ENCODE results near the gene TMEM119. TPM values are rescaled to one million over a fixed set of nuclear protein-coding genes. Genes with fewer than 3 reads are reported as not detected.
"Not testable (repeated sequence)": the region's sequence is repeated elsewhere in the genome, so short reads cannot be mapped to it uniquely, and the experiment has no call there.

The TMEM119 gene
- total RNA-seq, 1 experiment from 2014 or later, result 311 TPM

DNA sequence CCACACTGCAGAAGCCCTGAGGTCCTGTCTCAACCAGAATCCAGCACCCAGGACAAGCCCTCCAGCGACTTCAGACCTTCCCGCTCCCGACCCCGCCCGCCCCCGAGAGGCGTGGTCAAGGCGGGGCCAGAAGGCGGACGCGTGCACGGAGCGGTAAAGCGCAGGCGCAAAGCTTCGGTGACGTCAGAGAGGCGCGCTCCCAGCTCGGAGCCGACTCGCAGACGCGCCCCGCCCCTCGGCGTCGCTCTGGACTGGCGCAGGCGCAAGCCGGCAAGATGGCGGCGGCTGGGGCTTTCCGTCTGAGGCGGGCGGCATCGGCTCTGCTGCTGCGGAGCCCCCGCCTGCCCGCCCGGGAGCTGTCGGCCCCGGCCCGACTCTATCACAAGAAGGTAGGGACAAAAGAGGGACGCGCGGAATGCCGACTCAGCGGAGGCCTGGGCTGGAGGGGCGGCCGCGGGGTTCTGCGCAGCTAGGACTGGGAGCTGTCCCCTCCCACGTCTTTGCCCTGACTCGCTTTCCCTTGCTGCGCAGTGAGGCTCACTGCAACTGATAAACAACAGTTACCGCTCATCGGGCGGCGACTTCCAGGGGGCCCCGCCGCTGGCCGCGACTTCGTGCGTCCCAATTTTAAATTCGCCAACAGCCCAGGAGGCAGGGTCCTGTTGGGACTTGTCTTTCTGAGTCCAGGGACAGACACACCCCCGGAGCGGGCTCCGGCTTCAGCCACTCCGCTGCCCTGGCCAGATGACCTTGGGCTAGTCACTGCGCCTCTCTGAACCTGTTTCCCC lies 35.3 kb downstream of the TMEM119 start, which contains the start of gene ISCU:
Gene ISCU (plus strand): TSS at position 249 of the 788 bp plus-strand sequence. CDS start 27 bp downstream, at position 276.
- H3K27me3 ChIP-seq (replicated peaks), result no peaks in the 10 kb centered on the region
- H3K9me3 ChIP-seq (replicated peaks), result no peaks in the 10 kb centered on the region
- peaks cover 22% of the 10 kb centered on the region for H3K4me1 ChIP-seq (replicated peaks)
- H3K36me3 ChIP-seq, result peaks cover 41% of the 10 kb centered on the region
- H3K27ac ChIP-seq, result peak within 1 kb of the TSS; percentile 98
- peak within 1 kb of the TSS; percentile 75 for H3K4me3 ChIP-seq
- DNase-seq (ENCODE audit: low read depth in 1 of 2, low spot score in 2 of 2), result peak; percentile 96 to 97

DNA sequence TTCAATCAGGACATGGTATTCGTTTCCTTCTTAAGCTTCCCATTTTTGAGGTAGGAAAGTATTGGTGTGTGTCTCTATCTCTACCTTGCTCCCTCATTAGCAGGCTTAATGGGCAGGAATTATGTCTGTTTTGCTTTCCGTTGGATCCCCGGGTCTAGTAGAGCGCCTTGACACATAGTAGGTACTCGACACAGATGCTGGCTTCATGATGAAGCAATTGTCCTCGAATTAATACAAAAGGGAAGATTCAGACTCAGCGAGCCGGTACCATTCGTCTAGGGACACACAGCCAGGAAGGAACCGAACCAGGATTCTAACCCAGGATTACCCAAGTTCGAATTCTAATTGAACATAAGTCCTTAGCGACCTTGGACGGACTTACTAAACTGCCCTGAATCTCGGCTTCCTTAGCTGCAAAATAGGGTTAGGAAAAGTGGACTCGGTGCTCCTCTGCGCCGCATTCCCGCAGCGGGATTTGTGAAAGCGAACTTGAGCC lies 36.0 kb downstream of the TMEM119 start:
- H3K27me3 ChIP-seq (replicated peaks), result no peaks in the 10 kb centered on the region

DNA sequence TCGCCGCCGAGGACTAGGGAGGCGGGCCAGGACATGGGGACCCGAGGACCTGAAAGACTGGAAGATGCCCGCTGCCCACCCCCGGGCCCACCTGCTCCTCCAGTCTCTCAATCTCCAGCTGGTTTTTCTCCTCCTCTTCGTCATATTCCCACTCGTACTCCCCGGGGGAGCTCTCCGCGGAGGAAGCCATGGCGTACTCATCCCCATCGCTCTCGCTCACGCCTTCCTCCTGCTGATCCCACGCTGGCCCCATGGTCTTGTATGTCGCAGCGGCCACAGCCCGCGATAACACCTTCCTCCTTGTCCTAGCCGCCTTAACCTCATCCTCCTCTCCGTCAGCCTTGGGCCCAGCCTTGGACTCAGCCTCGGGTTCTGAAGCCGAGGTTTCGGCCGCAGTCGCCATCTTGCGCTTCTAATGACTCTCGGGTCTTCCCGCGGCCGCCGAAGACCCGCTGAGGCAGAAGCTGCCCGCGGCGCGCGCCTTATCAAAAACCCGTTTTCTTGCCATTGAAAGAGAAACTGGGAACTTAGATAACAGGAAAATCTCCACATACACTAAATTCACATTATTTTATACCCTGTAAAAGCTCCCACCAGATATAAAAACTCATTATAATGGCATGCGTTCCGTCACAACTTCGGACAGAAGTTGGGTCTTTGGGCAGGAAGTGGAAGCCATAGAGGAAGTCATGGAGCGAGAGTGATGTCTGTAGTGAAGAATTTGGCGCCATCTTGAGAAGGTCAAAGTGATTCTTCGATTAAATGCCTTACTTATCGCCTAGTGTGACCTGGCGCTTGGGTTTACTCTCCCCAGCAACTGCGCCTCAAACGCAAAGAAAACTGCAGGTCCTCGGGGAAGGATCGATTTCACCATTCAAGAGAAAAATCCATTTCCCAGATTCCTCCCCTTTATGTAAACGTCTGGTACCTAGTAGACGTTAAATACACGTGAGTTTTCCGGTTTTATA lies 36.8 kb downstream of the TMEM119 start, which contains the start of gene SART3:
Gene SART3 (minus strand): TSS at position 422 of the 968 bp plus-strand sequence. CDS start 19 bp downstream, at position 403.
- Histone ChIP-seq H3K4me3 (peak within 1 kb of the TSS; percentile 75), H3K36me3 (peaks cover 34% of the 10 kb centered on the region), H3K27me3 (replicated peaks) (no peaks in the 10 kb centered on the region), H3K4me1 (replicated peaks) (peaks cover 21% of the 10 kb centered on the region), H3K9me3 (replicated peaks) (no peaks in the 10 kb centered on the region), H3K27ac (peak within 1 kb of the TSS; percentile 98)
- peak; percentile 71 to 97 for DNase-seq (ENCODE audit: low read depth in 1 of 2, low spot score in 2 of 2)

More for the DNA sequence above, 36.0 kb downstream of the TMEM119 start:
- H3K36me3 ChIP-seq, result peaks cover 38% of the 10 kb centered on the region
- peak in 1 of 2 experiments; percentile 25 for DNase-seq (ENCODE audit: low read depth in 1 of 2, low spot score in 2 of 2)
- H3K4me1 ChIP-seq (replicated peaks), result peaks cover 22% of the 10 kb centered on the region
- no peaks in the 10 kb centered on the region for H3K9me3 ChIP-seq (replicated peaks)
- H3K27ac ChIP-seq, result peak overlapping the region; percentile 98
- peak overlapping the region; percentile 75 for H3K4me3 ChIP-seq

DNA sequence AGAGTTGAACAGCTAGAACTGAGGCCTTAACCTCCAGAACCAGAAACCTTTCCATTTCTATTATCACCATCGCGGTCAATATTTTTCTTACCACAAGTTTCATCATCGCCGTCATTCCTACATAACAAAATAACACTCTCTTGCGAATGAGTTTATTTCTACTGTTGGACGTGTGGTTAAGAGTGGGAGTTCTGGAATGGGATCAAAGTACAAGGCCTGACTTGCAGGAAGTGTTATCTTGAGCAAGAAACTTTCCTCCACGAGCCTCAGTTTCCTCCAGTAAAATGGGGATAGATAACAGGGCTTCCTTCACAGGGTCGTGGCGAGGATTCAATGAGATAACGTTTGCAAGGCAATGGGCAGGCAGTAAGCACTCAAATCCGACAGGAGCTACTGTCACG lies 37.6 kb downstream of the TMEM119 start:
- H3K36me3 ChIP-seq, result peaks cover 33% of the 10 kb centered on the region
- H3K9me3 ChIP-seq (replicated peaks), result no peaks in the 10 kb centered on the region
- H3K4me3 ChIP-seq, result peak overlapping the region; percentile 75
- H3K27me3 ChIP-seq (replicated peaks), result no peaks in the 10 kb centered on the region
- peak overlapping the region; percentile 98 for H3K27ac ChIP-seq
- DNase-seq (ENCODE audit: low read depth in 1 of 2, low spot score in 2 of 2), result no peak
- H3K4me1 ChIP-seq (replicated peaks), result peaks cover 16% of the 10 kb centered on the region

DNA sequence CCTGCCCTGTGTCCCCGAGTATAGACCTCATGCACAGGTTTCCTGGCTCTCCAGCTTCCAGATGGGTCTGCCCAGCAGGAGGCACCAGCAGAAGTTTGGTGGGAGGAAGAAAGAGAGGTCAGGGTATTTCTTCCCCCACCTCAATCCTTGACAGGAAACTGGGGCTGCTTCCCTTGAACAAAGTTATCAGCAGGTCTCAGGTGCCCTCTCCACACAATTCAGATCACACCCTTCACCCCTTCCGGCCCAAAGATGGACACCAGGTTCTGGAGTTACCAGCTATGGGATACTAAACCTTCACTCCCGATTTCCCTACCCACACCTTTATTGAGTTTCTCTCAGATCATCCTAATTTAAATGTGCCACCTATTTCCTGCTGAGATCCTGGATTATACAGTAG lies 38.1 kb downstream of the TMEM119 start:
- no peak for DNase-seq (ENCODE audit: low read depth in 1 of 2, low spot score in 2 of 2)
- Histone ChIP-seq H3K27me3 (replicated peaks) (no peaks in the 10 kb centered on the region), H3K4me1 (replicated peaks) (peaks cover 16% of the 10 kb centered on the region), H3K27ac (peak overlapping the region; percentile 98), H3K4me3 (peak overlapping the region; percentile 75), H3K36me3 (peaks cover 28% of the 10 kb centered on the region), H3K9me3 (replicated peaks) (no peaks in the 10 kb centered on the region)

DNA sequence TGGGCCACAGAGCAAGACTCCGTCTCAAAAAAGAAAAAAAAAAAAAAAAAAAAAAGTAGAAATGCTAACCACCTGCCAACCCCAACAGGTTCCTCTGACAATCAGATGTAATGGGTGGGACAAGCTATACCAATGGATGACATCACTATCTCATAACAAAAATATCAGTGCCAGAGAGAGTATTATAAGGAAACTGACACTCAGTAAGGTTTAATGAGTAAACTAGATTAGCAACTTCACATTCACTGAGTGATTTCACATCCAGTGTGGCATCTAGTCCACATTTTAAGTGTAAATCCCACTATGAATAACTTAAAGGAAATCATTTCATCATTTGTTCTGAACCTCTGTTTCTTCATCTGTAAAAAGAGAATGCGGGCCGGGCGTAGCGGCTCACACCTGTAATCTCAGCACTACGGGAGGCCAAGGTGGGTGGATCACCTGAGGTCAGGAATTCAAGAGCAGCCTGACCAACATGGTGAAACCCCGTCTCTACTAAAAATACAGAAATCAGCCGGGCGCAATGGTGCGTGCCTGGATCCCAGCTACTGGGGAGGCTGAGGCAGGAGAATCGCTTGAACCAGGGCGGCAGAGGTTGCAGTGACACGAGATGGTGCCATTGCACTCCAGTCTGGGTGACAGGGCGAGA lies 38.8 kb downstream of the TMEM119 start:
- H3K4me3 ChIP-seq, result no peak overlapping the region
- no peaks in the 10 kb centered on the region for H3K9me3 ChIP-seq (replicated peaks)
- no peak overlapping the region for H3K27ac ChIP-seq
- H3K36me3 ChIP-seq, result peaks cover 21% of the 10 kb centered on the region
- H3K27me3 ChIP-seq (replicated peaks), result no peaks in the 10 kb centered on the region
- H3K4me1 ChIP-seq (replicated peaks), result peaks cover 16% of the 10 kb centered on the region
- DNase-seq (ENCODE audit: low read depth in 1 of 2, low spot score in 2 of 2), result no peak

DNA sequence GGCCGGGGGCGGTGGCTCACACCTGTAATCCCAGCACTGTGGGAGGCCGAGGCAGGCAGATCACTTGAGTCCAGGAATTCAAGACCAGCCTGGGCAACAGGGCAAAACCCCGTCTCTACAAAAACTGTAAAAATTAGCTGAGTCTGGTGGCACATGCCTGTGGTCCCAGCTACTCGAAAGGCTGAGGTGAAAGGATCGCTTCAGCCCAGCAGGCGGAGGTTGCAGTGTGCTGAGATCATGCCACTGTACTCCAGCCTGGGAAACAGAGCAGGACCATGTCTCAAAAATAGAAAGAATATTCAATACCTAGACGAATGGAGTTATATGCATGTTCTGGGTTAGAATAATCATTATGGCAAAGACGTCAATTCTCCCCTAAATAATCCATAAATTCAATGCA lies 42.5 kb downstream of the TMEM119 start:
- H3K27me3 ChIP-seq (replicated peaks); DNase-seq (ENCODE audit: low read depth in 1 of 2, low spot score in 2 of 2); H3K9me3 ChIP-seq (replicated peaks); H3K4me1 ChIP-seq (replicated peaks); H3K4me3 ChIP-seq; H3K27ac ChIP-seq: not testable (repeated sequence)
- H3K36me3 ChIP-seq, result peaks cover 14% of the 10 kb centered on the region

DNA sequence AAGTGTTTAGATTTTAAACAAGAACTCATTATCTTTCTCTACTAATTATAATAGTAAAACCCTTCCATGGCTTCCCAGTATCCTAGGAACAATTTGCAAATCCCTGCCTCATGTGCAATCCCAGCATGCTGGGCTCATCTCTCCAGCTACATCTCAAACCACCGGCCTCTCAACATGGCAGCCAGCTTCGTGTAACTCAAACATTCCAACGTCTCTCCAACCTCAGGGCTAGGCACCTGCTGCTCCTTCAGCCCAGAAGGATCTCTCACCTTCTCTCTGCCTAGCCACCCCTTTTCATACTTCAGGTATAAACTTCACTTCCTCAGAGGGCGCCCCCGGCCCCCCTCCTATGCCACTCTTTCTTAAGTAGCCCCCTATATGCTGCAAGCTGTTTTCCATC lies 44.1 kb downstream of the TMEM119 start:
- H3K4me1 ChIP-seq (replicated peaks), result 0 out of 2 replicates have a peak, but pooled peaks cover 4% of the 10 kb centered on the region
- peaks cover 15% of the 10 kb centered on the region for H3K36me3 ChIP-seq
- no peaks in the 10 kb centered on the region for H3K27me3 ChIP-seq (replicated peaks)
- no peak overlapping the region for H3K27ac ChIP-seq
- no peak overlapping the region for H3K4me3 ChIP-seq
- DNase-seq (ENCODE audit: low read depth in 1 of 2, low spot score in 2 of 2), result no peak
- no peaks in the 10 kb centered on the region for H3K9me3 ChIP-seq (replicated peaks)

DNA sequence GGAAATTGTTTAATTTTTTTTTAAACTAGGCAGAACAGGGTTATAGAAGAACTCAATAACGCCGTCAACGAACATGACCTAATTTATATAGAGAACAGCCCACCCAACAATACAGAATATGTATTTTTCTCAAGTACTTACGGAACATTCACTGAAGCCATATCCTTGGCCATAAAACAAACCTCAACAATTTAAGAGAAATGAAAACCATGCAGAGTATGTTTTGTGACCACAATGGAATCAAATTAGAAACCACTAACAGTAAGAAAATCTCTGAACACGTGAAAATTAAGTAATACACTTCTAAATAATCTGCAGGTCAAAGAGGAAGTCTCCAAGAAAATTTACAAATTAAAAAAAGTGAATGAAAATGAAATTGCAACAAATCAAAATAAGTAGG lies 46.3 kb downstream of the TMEM119 start:
- Histone ChIP-seq H3K4me3 (no peak overlapping the region), H3K9me3 (replicated peaks) (no peaks in the 10 kb centered on the region), H3K36me3 (peaks cover 31% of the 10 kb centered on the region), H3K4me1 (replicated peaks) (0 out of 2 replicates have a peak, but pooled peaks cover 4% of the 10 kb centered on the region), H3K27me3 (replicated peaks) (no peaks in the 10 kb centered on the region), H3K27ac (no peak overlapping the region)
- DNase-seq (ENCODE audit: low read depth in 1 of 2, low spot score in 2 of 2), result peak in 1 of 2 experiments; percentile 9

DNA sequence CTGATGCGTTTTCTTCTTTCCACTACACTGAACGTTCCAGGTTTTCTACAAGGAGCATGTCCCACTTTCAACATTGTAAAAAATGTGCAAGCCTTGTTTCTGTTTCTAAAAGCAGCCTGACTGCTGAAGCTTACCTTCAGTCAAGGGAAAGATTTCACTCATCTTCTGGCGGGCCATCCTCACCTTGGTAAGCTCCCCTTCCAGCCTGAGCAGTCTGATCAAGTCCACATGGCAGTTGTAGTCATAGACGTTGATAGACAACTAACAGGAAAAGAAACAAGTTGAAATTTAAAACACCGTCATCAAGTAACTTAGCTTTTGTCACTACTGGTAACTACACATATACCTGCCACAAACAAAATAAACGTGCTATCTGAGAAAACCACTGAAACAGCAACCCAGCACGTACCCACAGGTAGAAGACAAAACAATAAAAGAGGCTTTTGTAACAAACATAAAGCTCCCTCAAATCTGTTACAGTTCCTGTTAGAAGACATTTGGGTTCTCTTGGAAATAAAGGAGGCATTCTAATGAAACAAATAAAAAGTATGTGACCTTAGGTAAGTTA lies 48.8 kb downstream of the TMEM119 start:
- Histone ChIP-seq H3K9me3 (replicated peaks) (no peaks in the 10 kb centered on the region), H3K4me3 (no peak overlapping the region), H3K27ac (no peak overlapping the region), H3K36me3 (peaks cover 40% of the 10 kb centered on the region), H3K27me3 (replicated peaks) (no peaks in the 10 kb centered on the region), H3K4me1 (replicated peaks) (0 out of 2 replicates have a peak, but pooled peaks cover 4% of the 10 kb centered on the region)
- no peak for DNase-seq (ENCODE audit: low read depth in 1 of 2, low spot score in 2 of 2)

DNA sequence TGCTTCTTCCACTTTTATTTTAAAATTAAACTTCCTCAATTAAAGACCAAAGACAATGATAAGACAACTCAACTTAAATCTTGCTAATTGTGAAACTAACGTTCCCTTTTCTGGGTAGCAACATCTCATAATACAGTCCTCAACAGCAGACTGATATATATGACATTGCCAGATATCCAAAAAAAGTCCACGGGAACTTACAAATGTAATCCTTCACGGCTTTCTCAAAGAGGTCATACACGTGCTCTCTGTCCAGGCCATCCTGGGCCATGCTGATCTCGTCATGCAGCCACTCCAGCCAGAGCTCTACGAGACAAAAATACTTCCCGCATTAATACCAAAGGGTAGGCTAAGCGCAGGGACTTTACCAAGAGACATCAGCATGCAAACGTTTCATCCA lies 50.2 kb downstream of the TMEM119 start:
- no peak overlapping the region for H3K4me3 ChIP-seq
- H3K4me1 ChIP-seq (replicated peaks), result 0 out of 2 replicates have a peak, but pooled peaks cover 4% of the 10 kb centered on the region
- H3K9me3 ChIP-seq (replicated peaks), result no peaks in the 10 kb centered on the region
- H3K36me3 ChIP-seq, result peaks cover 53% of the 10 kb centered on the region
- no peak overlapping the region for H3K27ac ChIP-seq
- no peak for DNase-seq (ENCODE audit: low read depth in 1 of 2, low spot score in 2 of 2)
- no peaks in the 10 kb centered on the region for H3K27me3 ChIP-seq (replicated peaks)

DNA sequence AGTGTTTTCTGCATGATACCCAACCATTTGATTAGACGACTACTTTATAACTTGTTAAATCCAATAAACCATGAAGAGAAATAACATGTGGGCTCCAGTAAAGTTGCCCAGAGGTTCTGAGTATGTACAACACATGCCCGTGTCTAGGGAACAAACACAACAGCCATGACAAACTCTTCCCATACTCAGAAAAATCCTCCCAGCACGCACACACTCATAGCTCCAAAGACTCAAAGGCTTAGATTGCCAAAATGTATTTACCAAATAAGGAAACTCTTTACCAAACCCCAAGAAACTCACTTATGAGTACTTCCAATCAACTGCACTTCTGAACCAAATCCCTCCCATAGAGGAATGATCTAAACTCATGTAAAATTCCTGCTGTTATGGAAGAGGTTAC lies 54.2 kb downstream of the TMEM119 start:
- H3K27me3 ChIP-seq (replicated peaks), result no peaks in the 10 kb centered on the region
- H3K4me3 ChIP-seq, result no peak overlapping the region
- H3K9me3 ChIP-seq (replicated peaks), result no peaks in the 10 kb centered on the region
- H3K27ac ChIP-seq, result no peak overlapping the region
- no peaks in the 10 kb centered on the region for H3K4me1 ChIP-seq (replicated peaks)
- H3K36me3 ChIP-seq, result peaks cover 71% of the 10 kb centered on the region
- DNase-seq (ENCODE audit: low read depth in 1 of 2, low spot score in 2 of 2), result no peak

DNA sequence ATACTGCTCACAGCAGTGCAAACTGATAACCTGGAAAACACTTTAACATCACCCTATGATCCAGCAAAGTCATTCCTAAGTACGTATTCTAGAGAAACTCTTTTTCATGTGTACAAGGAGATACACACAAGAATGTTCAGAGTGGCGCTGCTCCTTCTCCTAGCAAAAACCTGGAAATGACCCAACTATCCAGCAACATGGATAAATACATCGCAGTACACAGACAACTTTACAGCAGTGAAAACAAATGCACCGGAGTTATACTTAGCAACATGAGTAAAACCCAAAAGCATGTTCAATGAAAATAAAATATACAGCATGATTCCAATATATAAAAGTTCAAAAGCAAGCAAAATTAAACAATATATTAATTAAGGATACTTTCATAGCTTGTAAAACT lies 55.6 kb downstream of the TMEM119 start:
- Histone ChIP-seq H3K36me3 (peaks cover 71% of the 10 kb centered on the region), H3K27ac (no peak overlapping the region), H3K27me3 (replicated peaks) (no peaks in the 10 kb centered on the region), H3K4me3 (no peak overlapping the region), H3K9me3 (replicated peaks) (no peaks in the 10 kb centered on the region), H3K4me1 (replicated peaks) (no peaks in the 10 kb centered on the region)
- DNase-seq (ENCODE audit: low read depth in 1 of 2, low spot score in 2 of 2), result no peak
